ENCODE results near the gene EFHD1.
"Not testable (repeated sequence)": the region's sequence is repeated elsewhere in the genome, so short reads cannot be mapped to it uniquely, and the experiment has no call there.

Gene EFHD1

DNA sequence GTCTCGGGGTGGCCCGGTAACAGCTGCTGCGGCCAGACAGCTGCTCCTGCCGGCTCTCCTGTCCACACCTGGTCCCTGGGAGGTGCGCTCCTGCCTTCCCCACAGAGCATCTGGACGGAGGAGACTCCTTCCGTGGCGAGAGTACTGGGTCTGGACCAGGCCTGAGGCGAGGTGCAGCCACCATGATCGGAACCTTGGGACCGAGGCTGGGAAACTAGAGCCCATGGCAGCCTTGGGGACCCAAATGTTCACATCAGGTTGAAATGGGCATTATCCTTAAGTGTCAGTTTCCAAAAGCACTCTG lies 64.4 kb downstream of the EFHD1 start:
- DNase-seq: no peak

DNA sequence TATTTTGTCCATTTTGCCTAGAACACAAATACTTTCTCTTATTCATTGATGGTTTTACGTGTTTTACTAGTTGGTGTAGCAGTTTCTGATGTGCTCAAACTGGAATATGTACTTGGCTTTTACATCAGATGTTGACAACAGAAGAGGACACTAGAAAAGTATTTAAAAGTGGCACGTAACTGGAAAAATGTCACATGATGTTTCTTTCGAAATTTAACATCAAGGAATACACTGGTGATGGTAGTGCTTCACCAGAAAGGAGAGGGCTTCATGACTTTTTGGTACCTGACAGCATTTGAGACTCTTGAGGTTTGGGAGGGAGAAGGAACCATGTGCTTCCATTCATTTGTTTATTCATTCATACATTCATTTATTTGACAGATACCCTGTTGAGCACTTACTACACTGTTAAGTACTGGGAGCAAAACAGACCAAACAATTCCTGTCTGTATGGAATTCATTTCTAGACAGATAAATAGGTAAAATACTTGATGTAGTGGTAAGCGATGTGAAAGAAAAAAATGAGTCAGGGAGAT lies 65.2 kb downstream of the EFHD1 start:
- DNase-seq: no peak

DNA sequence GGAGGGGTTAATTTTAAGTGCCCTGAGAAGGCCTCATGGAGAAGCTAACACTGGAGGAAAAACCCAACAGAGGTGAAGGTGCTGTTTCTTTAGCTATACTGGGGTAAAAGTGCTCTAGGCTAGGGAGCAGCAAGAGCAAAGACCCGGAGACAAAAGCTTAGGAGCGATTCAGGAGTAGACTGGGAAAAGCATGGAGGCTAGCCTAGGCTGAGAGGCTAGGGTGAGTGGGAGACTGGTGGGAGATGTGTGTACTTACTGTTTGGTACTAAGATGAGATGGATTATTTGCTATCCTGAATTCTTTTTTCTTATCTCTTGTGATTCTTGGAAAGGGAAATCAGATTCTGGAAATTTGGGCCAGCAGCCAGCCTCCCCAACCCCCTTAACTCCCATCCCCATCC lies 65.7 kb downstream of the EFHD1 start:
- DNase-seq: no peak

DNA sequence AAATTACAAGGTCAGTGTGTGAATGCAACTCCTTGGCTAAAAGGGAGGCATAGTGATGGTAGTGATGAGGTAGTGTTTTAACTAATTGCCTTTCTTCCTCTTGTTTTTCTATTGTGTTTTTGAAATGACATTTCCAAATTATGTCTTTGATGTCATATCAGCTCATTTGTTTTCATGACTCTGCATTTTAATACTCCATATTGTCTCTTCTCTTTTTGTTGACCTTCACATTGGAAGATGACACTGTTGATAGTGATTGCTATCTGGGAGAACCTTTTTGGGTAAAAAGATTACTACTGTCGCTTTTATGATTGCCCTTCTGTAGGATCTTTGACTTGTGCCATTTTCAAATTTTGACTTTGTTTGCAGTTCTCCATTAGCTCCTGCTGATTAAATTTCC lies 66.8 kb downstream of the EFHD1 start:
- DNase-seq: no peak

DNA sequence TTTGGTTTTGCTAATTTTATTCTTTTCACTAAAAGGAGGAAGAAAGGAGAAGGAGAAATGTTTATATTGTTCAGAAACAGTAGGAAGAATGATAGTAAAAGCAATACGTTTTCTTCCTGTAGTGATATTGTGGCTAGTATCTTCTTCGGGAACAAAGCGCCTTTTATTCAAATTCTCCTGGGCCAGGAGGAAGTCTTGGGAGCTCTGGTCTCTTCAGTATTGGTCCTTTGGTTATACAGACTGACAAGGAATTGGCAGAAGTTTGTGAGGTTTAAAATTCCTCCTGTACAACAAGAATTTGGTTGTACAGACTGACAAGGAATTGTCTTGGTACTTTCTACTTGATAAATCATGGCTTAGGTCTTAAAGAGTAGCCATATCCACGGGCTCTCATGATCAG lies 73.7 kb downstream of the EFHD1 start:
- no peak for DNase-seq

DNA sequence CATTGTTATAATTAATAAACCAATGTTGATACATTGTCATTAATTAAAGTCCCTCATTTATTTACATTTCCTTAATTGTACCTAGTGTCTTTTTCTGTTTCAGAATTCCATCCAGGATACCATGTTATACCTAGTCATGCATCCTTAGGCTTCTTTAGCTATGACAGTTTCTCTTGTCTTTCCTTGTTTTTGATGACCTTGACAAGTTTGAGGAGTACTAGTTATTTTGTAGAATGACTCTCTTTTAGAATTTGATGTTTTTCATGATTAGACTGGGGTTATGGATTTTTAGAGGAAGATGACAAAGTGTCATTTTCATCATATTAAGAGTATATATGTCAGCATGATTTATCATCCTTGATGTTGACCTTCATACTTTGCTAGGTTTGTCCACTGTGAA lies 80.1 kb downstream of the EFHD1 start:
- DNase-seq: no peak

DNA sequence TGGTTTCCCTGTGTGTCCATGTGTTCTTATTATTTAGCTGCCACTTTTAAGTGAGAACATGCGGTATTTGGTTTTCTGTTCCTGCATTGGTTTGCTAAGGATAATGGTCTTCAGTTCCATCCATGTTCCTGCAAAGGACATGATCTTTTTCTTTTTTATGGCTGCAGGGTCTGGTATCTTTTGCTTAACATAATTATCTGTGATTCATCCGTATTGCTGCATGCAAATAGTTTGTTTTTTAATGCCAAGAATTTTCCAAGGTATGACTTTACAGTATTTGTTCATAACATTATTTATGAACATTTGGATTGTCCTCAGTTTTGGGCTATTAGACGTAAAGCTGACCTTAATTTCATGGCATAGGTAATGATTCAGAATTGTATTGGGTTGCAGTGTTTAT lies 81.6 kb downstream of the EFHD1 start:
- no peak for DNase-seq

DNA sequence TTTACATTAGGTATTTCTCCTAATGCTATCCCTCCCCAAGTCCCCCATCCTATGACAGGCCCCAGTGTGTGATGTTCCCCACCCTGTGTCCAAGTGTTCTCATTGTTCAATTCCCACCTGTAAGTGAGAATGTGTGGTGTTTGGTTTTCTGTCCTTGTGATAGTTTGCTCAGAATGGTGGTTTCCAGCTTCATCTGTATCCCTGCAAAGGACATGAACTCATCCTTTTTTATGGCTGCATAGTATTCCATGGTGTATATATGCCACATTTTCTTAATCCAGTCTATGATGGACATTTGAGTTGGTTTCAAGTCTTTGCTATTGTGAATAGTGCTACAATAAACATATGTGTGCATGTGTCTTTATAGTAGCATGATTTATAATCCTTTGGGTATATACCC lies 86.7 kb downstream of the EFHD1 start:
- not testable (repeated sequence) for DNase-seq

DNA sequence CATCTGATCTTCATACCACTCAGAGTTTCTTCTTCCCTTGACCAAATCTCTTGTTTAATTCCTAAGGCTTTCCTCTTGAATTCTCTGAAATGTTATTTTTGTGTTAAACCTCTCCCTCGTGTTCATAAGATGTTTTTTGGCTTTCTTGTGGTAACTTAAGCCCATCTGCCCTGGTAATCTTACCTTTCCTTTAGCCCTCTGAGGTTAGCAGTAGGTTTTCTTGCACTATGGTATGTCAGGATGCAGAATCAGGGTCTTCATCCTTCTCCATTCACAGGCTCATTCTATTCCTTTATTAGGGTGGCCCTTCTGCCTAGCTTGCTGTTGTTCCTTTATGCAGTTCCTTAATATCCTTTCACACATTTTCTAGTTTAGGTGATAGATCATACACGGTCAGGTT lies 87.9 kb downstream of the EFHD1 start:
- DNase-seq: no peak

DNA sequence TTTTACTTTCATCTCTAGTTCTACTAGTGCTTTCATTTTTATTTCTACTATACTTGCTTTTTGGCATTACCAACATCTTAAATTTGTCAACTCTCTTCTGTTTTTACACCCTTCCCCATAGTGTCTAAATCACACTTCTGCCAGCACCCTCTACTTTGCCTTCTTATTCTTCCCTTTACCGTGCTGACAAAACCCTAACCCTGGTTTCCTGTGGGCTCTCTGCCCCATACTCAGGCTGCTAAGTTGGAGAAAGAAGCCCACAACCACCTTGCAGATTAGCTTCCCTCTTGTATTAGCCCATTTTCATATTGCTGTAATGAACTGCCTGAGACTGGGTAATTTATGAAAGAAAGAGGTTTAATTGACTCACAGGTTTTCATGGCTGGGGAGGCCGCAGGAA lies 88.5 kb downstream of the EFHD1 start:
- no peak for DNase-seq

DNA sequence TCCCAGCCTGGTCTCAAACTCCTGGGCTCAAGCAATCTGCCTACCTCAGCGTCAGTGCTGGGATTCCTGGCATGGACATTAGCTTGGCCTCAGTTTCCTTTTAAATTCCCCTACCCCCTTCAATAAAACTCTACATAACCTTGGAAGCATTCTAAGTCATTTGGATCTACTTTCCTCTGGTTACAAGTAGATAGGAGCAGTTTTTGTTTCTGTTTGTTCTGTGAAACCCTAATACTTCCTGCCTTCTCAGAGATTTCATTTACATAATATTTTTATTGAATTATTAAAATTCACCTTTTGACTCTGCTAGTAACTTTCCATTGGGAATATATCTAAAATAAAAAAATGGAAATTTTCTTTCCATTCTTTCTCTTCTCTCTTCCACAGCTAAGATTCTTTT lies 89.6 kb downstream of the EFHD1 start:
- DNase-seq: no peak

DNA sequence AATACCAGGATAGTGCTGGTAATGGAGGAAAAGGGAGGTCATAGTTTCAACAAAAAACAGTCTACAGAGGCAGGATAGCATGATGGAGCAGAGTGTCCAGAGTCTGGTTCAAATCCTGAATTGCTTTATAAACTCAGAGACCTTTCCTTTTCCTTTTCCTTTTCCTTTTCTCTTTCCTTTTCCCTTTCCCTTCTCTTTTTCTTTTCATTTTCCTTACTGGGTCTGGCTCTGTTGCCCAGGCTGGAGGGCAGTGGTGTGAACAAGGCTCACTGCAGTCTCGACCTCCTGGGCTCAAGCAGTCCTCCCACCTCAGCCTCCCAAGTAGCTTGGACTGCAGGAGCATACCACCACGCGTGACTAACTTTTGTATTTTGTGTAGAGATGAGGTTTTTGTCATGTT lies 95.4 kb downstream of the EFHD1 start:
- DNase-seq: no peak

DNA sequence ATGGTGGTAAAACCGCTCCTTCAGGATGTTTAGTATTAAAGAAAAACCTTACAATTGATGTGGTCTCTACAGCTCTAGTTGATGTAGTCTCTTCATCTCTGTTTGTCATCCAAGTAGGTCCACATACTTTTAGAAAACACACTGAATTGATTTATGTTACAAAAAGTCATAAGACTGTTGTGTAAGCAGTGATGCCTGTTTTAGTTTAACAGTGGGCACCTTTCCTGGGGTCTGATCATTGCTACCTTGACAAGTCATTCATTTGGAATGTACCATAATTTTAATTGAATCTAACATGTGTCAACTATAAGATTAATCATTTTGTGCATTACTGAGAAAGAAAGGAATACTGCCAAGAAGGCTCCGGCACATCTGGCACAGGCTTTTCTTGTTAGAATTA lies 98.1 kb downstream of the EFHD1 start:
- DNase-seq: no peak
